Stimulated activated CD8-positive, alpha-beta memory T cell treated with anti-CD3 and anti-CD28 coated beads, Interleukin-15, amount 100 ng/mL, for 1 hour (primary cell): ENCODE data around the gene NFYC.

Experiments
- DNase-seq: peaks from one replicate; pipeline ENCODE4 v3.0.0-alpha.2; 2020; ENCODE audit warnings: low read depth

NFYC gene

DNA sequence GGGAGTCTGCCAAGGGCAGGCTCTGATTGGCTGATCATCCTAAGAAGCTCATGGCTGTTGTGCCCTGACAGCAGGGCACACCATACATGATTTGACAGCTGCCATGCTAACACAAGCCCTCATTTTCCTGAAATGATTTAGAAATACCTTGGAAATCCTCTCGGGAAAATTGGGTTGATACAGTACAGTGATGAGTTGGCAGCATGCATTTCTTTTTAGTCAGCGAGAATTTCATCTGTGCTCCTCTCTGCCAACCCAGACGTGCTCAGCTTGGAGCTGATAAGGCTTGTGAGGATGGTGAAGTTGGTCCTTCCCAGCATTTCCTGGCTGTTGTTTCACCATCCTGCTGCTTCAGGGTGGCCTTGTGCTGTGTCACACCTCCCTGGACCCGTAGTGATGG, 69.5 kb downstream of the NFYC start:
- no peak for DNase-seq

DNA sequence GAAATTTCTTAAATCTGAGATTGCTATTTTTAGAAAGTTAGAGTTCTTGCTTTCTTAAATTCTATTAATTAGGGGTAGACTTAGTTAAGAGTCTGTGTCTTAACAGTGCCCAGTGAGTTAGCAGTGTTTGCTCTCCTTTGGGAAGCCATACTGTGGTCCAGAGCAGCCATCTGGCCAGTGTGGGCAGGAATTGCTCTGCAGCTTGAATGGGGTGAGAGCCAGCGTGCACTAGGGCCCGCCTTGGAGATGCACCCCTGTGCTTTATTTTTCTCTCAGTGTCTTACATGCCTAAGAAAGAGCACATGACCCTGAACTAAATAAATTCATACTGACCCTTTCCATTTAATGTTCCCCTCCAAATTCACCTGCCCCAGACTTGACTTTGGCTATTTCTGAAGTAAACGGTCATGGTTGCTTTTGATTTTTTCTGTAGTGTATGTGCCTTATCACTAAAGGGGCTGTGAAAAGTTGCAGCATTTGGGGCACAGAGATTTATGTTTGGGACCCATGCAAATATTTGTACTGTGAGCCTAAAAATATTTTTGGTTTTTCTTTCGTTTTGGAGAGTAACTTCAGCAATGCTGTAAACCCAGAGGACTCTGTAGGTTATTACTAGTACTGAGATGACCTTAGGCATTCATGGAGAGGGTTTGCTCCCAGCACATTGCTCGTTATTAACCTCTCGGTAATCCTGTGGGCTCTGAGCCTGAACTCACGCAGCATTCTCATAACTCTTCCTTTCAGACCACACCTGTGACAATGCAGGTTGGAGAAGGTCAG, 70.8 kb downstream of the NFYC start:
- no peak for DNase-seq

DNA sequence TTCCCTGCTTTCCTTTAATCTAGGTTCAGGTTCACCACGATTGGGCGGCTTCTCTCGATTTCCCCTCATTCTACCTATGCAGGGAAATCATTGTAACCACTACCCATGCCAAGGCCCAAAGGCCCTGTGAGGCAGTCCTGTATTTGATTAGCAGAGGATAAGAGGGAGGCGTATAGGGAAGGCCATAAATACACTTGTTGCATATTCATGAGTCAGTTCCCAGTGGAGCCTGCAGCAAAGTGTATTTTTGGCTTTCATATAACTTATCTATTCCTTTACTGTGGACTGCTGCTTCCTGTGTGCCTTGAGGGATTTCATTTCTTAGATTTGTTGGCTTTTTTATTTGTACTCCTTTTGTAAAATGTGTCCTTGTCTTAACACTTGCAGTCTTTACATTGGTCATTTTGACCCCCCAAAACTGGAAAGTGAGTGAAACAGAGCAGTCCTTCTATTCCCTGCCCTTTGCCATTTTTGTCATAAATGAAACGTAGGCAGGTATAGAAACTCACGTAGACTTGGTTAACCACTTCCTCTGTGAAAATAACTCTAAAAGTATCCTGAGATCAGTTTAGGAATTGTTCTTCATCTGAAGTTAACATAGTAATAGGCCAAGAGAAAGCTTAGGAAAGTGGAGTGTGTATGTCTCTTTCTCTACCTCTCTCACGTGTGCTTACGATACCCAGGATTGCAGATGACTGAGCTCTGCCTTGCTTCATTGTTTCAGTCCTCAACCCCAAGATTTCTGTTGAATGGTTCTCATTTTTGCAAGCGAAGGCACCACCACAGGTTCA, 72.4 kb downstream of the NFYC start:
- no peak for DNase-seq

DNA sequence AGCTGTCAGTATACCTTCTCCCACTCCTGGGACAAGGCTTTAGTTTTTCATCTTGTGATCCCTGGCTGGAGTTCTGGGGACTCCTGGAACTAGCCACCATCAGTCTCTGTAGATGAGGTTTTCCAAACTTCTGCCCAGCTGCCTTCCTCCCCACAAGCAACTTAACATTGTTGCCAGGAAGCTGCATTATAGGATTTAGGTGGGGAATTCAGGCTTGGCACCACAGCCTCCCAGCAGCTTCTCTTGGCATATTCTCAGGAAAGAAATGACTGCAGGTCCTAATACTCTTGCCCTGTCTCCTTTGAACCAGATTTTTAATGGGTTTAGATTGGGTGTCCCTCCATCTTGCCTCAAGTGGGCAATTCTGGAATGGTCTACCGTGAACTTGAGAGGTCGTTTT, 73.5 kb downstream of the NFYC start:
- no peak for DNase-seq

DNA sequence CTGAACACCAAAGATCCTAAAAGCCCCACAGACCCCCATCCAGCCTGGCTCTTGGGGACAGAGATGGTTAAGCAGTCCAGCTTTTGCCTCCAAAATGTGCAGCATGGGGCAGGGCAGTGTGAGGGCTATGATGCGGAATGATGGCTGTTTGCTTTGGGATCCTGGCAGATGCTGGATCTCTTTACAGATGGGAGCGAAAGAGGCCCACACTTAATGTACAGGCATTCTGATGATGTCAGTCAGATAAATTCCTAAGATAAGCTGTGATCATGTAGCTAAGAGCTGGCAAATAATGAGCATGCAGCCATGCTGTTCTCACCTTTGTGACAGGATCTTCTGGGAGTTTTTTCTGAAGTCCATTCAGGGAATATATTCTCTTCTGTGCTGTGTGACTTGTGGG, 74.5 kb downstream of the NFYC start:
- DNase-seq: no peak

DNA sequence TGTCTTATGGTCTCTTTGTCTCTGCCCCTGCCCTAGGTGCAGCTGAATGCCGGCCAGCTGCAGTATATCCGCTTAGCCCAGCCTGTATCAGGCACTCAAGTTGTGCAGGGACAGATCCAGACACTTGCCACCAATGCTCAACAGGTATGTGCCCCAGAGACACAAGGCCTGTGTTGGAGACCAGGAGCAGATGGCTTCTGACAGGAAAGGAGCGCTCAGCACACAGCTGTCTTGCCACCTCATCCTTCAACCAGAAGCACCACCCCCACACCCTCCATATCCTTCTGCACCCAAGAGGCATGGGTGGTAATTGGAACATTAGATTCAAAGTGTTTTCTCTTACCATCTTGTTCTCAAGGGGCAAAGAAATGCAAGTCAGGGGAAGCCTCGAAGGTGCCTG, 75.1 kb downstream of the NFYC start:
- DNase-seq: no peak

DNA sequence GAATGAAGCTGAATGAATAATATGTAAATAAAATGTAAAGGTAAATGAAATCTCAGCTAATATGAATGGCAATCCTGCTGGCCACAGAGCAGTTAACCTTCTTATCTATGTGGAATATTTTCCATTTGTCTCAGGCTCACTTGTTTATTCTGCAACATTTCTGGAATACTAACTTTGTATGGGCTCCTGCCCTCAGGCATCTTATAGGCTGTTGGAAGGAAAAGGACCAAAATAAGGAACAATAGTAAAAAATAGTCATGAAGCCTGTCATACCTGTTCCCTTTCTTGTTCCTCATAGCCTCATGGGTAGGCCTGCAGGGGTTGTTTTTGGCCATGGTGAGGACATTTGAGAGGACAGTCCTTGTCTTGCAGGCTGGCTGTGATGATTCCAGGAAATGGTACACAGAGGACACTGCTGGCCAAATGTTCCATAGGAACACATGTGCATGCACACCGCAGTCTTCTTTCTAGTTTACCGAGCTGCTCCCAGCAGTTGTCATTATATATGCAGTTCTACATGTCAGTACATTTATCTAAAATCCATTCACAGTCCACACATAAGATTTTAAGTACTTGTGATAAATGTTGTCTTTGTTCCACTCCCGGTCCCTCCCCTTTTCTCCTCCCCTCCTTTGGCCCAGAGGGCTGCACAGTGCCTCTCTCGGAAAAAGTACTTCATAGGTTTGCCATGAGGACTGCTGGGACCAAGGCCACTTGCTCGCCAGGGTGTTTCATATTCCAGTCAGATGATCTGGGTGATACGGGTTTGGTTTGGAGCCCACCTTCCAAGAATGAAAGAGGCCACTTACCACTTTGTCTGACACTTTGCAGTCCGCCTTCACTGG, 76.9 kb downstream of the NFYC start:
- no peak for DNase-seq

DNA sequence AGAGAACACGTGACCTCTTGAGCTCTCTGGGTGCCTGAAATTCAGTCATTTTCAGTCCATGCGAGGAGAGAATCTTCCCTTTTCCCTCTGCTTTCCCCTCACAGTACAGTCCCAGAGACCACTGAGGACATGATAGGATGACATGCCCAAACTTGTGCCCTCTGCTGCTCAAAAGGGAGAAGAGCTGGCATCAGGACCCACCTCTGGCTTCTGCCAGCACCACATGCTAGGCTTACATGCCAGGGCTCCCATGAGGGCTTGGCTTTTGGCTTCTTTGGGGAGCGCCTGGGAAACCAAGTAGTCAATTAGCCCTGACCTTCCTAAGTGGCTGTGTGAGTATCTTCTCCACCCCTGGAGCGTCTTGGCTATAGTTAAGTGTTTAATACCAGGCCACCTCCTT, 78.3 kb downstream of the NFYC start:
- no peak for DNase-seq

DNA sequence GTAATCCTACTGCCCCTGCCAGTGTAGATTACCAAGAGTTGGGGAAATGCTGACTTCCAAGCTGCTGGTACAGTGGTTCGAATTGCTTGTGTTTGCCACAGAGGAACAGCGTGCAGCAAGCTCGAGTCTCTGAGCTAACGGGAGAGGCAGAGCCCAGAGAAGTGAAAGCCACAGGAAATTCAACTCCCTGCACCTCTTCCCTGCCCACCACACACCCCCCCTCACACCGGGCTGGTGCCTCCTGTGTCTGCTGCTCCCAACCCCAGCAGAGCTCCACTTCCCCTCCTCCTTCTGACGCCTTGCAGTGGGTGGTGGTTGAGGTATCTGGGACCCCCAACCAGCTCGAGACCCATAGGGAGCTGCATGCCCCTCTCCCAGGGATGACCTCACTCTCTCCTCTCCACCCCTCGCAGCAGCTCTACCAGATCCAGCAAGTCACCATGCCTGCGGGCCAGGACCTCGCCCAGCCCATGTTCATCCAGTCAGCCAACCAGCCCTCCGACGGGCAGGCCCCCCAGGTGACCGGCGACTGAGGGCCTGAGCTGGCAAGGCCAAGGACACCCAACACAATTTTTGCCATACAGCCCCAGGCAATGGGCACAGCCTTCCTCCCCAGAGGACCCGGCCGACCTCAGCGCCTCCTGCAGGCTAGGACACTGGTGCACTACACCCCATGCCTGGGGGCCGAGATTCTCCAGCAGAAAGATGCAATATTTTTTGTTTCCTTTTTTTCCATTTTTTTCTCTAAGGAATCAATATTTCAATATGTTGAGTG, 79.0 kb downstream of the NFYC start:
- no peak for DNase-seq

DNA sequence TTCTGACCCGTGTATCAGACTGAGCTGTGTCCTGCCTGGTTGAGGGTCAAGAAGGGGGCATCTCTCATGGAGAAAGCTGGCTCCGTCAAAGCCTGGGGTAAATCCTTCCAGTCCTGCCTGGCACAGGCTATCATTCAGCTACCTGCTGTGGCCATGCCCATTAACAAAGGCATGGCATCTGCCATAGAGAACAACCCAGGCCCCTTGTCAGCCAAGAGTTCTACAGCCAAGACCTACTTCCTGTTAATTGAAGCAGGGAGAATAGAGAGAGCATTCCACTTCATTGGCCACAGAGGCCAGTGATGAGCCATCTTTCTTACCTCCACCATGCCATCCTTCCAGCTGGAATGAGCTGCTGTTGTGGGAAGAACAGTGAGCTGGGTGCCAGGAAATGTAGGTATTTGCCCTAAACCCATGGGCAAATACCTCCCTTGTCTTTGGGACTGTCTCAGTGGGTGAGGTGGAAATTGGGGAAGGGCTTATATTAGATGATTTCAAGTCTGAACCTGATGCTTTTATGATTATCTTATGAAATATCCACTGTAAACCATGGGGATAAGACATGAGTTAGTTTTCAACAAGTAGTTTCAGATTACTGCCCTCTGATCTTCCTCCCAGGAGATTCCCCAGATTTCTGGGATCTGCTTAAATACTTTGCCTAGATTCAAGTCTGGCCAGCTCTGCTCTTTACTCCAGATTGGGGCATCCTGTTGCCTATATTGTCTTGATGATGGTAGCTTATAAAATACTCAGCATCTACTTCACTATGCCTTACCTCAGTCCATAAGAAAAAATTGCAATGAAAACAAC, 80.8 kb downstream of the NFYC start:
- DNase-seq: no peak

DNA sequence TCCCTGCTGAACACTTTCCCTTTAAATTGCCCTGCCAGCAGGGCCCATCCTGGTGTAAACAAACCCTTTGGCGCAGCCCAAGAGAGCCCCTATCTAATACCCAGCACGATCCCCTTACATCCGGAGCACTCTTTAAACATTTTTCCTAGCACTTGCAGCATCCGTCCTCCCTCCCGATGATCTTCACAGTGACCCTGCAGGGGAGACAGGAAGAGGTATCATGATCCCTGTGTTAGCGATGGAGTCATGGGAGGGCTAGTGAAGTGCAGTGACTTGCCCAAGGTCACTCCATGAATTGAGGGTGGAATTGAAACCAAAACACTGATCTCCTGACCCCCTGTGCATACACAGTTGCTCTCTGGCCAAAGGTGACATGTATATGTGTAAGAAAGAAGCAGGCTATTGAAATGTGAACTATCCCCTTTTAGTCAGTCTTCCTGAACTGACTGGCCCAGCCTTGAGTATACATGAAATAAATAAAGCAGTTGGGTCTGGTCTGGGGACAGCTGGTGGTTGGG, 82.3 kb downstream of the NFYC start:
- no peak for DNase-seq

DNA sequence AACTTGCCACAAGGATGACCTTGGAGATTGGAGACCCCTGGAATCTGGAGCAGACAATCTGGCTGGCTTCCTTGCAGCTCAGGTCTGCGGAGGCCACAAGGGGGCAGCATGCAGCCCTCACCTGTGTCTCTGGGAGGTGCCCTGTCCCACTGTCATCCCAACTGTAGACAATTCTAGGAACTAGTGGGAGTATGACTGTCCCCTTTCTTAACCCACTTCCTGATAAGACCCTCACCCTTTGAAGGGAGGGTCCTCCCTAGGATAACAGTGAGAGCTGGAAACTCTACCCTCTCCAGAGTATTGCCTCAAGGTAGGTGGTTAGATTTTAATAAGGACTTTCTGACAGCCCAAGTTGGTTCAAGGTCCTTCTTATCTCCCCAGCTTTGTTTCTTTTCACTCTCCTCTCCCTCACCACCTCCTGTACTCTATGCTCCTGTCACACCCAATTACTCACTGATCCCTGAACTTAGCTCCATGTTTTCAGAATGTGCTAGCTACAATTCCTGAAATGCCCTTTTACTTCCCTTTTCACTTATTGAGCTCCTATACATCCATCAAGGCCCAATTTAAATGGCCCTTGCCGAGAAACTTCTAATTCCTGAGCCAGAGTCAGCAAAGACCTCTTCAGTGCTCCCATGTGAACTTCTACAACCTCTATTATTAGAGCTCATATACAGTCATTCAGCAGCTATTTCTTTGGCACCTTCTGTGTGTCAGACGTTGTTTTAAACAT, 82.9 kb downstream of the NFYC start:
- DNase-seq: peak; percentile 49

DNA sequence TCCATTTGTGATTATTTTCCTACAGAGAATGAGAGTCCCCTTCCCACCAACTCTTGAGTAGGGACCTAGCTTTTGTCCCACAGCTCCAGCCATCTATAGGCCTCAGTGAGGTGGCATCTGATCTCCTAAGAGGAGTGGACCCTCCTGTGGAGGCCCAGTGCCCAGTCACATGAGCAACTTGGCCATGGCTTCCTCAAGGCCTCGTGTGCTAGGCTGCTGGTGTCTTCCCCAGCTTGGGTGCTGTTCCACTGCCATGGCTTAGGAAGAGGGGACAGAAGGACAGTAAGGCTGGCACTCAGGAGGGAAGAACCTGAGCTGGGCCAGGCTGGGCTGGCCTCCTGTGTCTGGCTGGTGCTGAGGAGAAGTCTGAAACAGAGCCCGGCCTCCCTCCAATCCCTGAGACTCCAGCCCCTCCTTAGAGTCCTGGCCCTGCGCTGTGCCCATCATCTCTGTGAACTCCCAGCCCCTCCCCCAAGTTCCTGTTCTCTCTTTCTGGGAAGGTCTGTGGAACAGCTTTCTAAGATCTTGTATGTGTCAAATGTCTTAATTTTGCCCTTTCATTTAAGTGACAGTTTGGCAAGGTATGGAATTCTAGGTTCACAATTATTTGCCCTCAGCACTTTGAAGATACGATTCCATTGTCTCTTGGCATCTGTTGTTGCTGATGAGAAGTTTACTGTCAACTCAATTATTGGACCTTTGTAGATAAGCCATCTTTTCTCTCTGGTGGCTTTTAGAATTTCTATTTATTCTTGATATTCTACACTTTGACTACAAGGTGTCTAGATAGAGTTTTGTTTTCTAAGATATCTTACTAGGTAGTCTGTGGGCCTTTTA, 85.0 kb downstream of the NFYC start:
- DNase-seq: no peak

DNA sequence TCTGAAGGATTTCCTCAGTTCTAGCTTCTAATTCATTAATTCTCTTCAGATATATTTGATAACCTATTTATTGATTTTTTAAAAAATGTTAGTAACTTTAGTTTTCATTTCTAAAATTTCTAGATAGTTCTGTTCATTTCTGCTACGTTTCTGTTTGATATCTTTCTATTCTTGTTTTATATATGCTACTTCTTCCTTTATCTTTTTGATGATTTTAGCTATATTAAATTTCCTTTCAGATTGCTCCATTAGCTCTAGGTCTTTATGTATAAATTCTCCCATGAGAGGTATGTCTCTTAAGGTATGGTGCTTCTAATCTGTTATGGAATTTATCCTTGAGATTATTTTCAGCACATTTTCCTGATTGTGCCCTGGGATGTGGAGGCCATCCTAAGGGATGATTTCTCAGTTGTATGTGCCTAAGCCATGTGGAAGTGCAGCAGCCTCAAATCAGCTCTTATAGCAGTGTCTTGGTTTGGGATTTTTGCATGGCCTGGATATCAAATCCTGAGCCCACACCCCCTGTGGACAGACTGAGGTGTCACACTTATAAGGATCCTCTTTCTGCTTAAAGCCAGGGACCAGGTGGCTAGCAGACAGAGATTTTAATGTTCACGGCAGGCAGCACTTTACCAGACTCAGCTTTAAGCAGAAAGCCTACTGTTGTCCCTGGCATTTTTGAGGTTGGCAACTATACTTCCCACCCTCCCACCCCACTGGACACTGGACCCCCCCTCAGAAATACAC, 85.9 kb downstream of the NFYC start:
- DNase-seq: no peak

DNA sequence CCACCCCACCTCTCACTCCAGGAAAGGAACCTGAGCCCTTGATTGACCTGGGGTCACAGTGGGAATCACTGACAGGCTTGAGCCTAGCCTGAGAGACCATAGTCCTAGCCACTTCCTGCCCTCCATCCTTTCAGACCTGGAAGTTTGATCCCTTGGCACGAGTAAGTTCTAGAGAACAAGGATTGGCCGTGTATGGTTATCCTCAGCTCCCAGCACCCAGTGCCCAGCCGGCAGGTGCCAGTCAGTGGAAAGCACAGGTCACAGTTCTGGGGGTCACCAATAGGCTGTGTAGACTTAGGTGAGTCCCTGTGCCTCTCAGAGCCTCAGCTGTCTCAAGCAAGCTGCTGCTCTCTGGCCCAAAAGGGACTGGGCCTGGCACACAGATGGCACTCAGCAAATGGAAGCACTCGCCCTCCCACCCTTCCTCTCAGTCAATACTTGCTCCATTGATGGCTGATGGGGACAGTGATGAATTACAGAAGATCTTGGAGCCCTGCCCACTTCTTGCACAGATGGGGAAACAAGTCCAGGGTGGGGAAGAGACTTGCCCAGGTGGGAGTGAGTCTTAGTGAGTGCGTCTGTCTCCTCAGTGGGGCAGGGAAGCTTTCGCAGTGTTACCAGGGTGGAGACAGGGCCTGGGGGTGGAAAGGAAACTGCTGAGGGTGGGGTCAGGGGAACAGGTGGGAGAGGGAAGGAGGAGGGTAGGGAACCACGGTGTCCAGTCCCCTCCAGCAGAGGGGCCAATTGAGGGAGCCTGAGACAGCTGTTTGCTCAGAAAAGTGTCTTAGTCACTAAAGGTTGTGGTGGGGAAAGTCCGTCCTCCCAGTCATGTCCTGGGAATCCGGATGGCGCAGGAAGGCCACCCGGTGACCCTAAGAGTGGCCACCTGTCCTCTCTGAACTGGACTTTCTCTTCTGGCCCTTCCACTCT, 89.4 kb downstream of the NFYC start:
- DNase-seq: no peak

DNA sequence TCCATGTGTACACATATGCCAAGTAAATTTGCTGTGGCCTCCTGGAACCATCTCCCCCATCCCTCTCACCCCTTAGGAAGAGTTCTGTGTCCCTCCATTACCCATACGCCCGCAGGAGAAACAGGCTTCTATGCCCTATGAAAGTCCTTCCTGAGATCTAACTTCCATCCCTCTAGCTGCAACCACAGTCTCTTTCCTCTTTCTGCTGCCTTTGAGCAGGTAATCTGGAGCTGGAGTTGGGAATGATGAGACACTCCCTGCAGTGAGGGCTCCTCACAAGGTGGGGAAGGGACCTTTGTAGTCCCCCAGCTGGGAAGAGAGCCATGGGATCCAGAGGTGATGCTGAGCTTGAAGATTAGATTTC, 90.1 kb downstream of the NFYC start:
- no peak for DNase-seq

DNA sequence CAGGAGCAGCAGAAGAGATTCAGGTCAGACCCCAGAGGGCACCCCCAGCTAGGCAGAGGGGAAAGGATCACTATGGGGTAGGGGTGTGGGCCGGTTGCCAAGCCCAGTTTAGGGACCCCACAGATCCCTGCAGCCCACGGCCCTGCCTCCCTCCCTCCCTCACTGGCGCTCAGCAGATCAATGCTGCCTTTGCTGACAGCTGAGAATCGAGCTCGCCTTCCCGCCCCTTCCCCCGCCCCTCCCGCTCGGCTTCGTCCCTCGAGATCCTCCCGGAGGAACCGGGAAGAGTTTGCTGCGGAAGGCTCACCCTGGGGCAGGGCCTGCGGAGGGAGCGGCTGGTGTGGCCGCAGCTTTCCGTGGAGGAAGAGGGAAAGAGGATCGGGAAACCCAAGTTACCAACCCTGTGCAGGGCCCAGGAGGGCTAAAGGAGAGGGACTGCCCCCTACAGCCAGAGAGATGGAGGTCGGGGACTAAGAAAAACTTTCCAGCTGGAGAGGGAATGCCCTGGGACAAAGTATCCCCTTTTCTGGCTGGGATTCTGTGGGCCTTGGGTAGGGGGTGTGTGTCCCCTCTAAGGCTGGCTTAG, 91.0 kb downstream of the NFYC start:
- DNase-seq: no peak
